ENCODE measurements around the gene ARHGEF11.

DNA sequence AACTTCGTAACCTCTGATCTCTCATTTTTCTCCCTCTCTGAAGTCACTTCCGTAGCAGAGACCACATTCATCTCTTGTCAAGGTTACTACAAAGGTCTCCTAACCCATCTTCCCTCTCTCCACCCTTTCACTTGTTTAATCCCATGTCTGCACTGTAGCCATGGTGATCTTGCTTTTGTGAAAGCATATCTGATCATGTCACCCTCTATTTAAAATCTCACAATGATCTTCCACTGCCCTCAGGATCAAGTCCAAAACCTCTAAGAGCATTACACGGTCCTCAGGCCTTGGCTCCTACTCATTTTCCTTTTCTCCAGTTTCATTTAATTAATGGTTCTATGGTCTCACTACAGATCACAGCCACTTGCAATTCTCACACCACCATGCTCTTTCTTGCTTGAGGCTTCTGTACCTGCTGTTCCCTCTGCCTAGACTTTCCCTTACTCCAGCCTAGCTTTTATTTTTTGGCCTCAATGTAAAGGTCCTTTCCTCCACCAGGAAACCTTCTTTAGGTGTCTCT is 12.1 kb downstream of the ARHGEF11 start:
- TF ChIP-seq, protein P1, sequence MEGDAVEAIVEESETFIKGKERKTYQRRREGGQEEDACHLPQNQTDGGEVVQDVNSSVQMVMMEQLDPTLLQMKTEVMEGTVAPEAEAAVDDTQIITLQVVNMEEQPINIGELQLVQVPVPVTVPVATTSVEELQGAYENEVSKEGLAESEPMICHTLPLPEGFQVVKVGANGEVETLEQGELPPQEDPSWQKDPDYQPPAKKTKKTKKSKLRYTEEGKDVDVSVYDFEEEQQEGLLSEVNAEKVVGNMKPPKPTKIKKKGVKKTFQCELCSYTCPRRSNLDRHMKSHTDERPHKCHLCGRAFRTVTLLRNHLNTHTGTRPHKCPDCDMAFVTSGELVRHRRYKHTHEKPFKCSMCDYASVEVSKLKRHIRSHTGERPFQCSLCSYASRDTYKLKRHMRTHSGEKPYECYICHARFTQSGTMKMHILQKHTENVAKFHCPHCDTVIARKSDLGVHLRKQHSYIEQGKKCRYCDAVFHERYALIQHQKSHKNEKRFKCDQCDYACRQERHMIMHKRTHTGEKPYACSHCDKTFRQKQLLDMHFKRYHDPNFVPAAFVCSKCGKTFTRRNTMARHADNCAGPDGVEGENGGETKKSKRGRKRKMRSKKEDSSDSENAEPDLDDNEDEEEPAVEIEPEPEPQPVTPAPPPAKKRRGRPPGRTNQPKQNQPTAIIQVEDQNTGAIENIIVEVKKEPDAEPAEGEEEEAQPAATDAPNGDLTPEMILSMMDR (conservative IDR thresholded peaks at IDR 0.05): no peak
- no peak for TF ChIP-seq ZFX (IDR thresholded peaks at IDR 0.05)
